Transverse colon (tissue), 4 donors: ENCODE measurements around the gene LAMTOR5.

ENCODE experiments used
- POLR2A ChIP-seq: fragments of 450-650 bp; IDR thresholded peaks from one replicate; pipeline ENCODE4 v1.6.1; 2016; ENCODE audit warnings: antibody characterized with exemption, mild to moderate bottlenecking, moderate library complexity
- POLR2AphosphoS5 ChIP-seq, 3 donors: sonication (generic); formaldehyde crosslinking; IDR thresholded peaks; one replicate each; pipeline ENCODE4 v1.6.1; 2016; ENCODE audit warnings: antibody characterized with exemption in 3 of 3
- TF ChIP-seq, protein P1 (sequence below), 5 experiments: fragments of 200-600 bp in 3 of 5; fragments of 450-650 bp in 2 of 5; sonication (generic) in 3 of 5; IDR thresholded peaks; 1 replicate in 2 of 5; 2 replicates in 3 of 5; pipeline ENCODE4 v1.5.1; 2016 to 2017; ENCODE audit warnings: antibody characterized with exemption in 5 of 5, inconsistent platforms in 3 of 5, mild to moderate bottlenecking in 2 of 5, moderate library complexity in 1 of 5

DNA sequence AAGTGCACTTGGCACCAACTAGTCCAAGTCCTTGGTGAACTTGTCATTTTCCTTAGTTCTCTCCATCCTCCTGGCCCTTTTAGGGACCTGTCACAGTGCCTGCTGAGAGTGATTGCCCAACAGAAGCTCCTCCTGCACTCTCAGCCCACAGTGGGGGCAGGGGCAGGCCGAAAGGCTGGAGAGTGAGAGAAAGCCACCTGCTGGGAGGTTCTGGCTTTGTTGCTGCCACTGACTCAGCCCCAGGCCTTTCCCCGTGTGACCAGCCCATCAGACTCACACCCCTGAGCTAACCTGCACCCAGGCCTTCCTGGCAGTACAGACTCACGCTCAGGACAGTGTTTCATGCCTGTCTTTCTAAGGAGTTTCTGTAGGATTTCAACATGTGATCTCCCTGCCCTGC is 26.3 kb upstream of the LAMTOR5 start:
- TF ChIP-seq, protein P1, sequence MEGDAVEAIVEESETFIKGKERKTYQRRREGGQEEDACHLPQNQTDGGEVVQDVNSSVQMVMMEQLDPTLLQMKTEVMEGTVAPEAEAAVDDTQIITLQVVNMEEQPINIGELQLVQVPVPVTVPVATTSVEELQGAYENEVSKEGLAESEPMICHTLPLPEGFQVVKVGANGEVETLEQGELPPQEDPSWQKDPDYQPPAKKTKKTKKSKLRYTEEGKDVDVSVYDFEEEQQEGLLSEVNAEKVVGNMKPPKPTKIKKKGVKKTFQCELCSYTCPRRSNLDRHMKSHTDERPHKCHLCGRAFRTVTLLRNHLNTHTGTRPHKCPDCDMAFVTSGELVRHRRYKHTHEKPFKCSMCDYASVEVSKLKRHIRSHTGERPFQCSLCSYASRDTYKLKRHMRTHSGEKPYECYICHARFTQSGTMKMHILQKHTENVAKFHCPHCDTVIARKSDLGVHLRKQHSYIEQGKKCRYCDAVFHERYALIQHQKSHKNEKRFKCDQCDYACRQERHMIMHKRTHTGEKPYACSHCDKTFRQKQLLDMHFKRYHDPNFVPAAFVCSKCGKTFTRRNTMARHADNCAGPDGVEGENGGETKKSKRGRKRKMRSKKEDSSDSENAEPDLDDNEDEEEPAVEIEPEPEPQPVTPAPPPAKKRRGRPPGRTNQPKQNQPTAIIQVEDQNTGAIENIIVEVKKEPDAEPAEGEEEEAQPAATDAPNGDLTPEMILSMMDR (IDR thresholded peaks at IDR 0.05): no peak
- TF ChIP-seq POLR2A (no peak), POLR2AphosphoS5 (IDR thresholded peaks at IDR 0.05) (no peak)
